ENCODE measurements around the gene CMTM8.

The CMTM8 gene

DNA sequence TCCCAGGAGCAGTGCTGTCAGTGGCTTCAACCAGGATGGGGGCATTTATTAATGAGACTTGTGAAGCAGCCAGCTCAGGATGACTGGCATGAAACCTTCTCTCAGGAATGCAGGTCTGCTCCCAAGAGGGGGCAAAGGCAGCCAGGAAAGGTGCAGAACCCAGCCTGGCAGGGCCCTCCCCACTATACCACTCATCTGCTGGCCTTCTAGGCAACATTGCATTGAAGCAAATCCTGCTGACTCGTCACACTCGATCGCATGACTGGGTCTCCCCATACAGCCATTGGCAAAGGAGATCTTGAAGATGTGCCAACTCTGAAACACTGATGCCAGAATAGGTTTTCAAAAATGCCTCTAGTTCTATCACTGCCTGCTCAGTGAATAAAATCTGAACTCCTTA lies 87.4 kb downstream of the CMTM8 start:
- 87 to 89% methylated on average over 3 of the region's 3 CpGs for WGBS, 2 experiments
- peaks cover 33% of the 10 kb centered on the region for H3K4me1 ChIP-seq (ENCODE audit: control insufficient read depth, insufficient read depth, low read length)
- no peaks in the 10 kb centered on the region for H3K27me3 ChIP-seq (ENCODE audit: control insufficient read depth, insufficient read depth, low read length, poor library complexity, severe bottlenecking)
- H3K36me3 ChIP-seq (ENCODE audit: control insufficient read depth, insufficient read depth, low read length) = no peaks in the 10 kb centered on the region
- peak overlapping the region; percentile 47 for H3K27ac ChIP-seq (ENCODE audit: insufficient read depth, low read depth, low read length, poor library complexity, severe bottlenecking)
- H3K4me3 ChIP-seq (ENCODE audit: insufficient read depth, low read depth, low read length) = no peak overlapping the region
- H3K9me3 ChIP-seq (ENCODE audit: control insufficient read depth, low read length) = no peaks in the 10 kb centered on the region

- Histone ChIP-seq H3K9me3 (ENCODE audit: control insufficient read depth, low read length) (no peaks in the 10 kb centered on the region), H3K4me1 (ENCODE audit: control insufficient read depth, insufficient read depth, low read length) (peaks cover 28% of the 10 kb centered on the region), H3K36me3 (ENCODE audit: control insufficient read depth, insufficient read depth, low read length) (no peaks in the 10 kb centered on the region), H3K27ac (ENCODE audit: insufficient read depth, low read depth, low read length, poor library complexity, severe bottlenecking) (no peak overlapping the region), H3K27me3 (ENCODE audit: control insufficient read depth, insufficient read depth, low read length, poor library complexity, severe bottlenecking) (no peaks in the 10 kb centered on the region), H3K4me3 (ENCODE audit: insufficient read depth, low read depth, low read length) (no peak overlapping the region)
- 92 to 95% methylated on average over 2 of the region's 2 CpGs for WGBS, 2 experiments
Observed at GRCh38 chr3:32326795-32327194, 88.3 kb downstream of the CMTM8 start.

DNA sequence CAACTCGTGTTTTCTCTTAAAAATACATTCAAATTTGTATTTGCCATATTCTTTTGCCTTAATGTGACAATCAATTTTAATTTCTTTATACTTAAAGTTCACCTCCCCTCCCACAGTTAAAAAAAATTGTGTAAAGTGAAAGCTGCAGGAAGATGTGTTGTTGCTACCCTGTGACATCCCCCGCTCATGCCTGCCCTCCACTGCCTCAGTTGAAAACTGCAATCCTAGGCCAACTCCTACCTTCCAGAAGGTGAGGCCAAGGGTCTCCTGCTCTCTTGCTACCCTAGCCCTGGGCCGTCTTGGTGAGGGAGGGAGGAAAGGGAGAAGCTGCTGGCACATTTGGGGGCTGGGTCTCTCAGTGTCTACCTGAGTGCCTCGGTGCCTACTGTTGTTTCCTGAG lies 96.2 kb downstream of the CMTM8 start:
- Histone ChIP-seq H3K4me1 (ENCODE audit: control insufficient read depth, insufficient read depth, low read length) (peaks cover 8% of the 10 kb centered on the region), H3K36me3 (ENCODE audit: control insufficient read depth, insufficient read depth, low read length) (no peaks in the 10 kb centered on the region), H3K9me3 (ENCODE audit: control insufficient read depth, low read length) (no peaks in the 10 kb centered on the region), H3K27ac (ENCODE audit: insufficient read depth, low read depth, low read length, poor library complexity, severe bottlenecking) (no peak overlapping the region), H3K27me3 (ENCODE audit: control insufficient read depth, insufficient read depth, low read length, poor library complexity, severe bottlenecking) (no peaks in the 10 kb centered on the region), H3K4me3 (ENCODE audit: insufficient read depth, low read depth, low read length) (no peak overlapping the region)
- 75 to 80% methylated on average over 4 of the region's 4 CpGs for WGBS, 2 experiments

DNA sequence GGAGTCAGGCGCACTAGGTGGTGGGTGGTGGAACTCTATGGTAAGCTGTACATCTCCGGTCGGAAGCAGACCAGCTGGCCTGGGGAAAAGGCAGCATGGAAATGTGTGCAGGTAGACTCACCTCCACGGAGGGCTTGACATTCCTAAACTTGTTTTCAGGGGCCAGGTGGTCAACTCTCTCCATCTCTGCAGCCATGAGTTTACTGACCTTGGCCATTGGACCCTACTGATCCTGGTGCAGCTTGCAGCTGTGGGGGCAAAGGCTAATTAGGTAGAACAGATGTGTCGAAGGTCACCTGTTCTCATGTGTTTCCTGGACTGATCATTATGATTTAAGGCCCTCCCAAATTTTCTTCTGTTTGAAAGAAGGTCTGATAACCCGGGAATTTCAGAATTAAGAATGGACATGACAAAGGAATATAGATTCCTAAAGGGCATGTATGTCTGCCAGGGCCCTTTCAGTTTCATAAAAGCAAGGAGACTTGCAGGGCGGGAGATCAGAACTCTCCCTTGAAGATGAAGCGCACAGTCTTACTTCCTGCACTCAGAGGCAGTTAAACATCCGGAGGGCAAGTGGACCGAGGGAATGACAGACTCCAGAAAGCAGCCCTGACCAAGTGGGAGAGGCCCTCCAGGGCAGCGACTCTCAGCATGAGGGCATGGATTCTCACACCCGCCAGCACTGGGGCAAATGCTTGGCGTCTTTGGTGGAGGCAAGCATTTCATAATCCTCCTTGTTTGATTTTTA lies 97.1 kb downstream of the CMTM8 start:
- H3K4me1 ChIP-seq (ENCODE audit: control insufficient read depth, insufficient read depth, low read length) = peaks cover 8% of the 10 kb centered on the region
- 93% methylated on average over 13 of the region's 13 CpGs for WGBS, 2 experiments
- H3K4me3 ChIP-seq (ENCODE audit: insufficient read depth, low read depth, low read length) = no peak overlapping the region
- H3K36me3 ChIP-seq (ENCODE audit: control insufficient read depth, insufficient read depth, low read length) = no peaks in the 10 kb centered on the region
- no peaks in the 10 kb centered on the region for H3K27me3 ChIP-seq (ENCODE audit: control insufficient read depth, insufficient read depth, low read length, poor library complexity, severe bottlenecking)
- H3K9me3 ChIP-seq (ENCODE audit: control insufficient read depth, low read length) = no peaks in the 10 kb centered on the region
- no peak overlapping the region for H3K27ac ChIP-seq (ENCODE audit: insufficient read depth, low read depth, low read length, poor library complexity, severe bottlenecking)

- Histone ChIP-seq H3K9me3 (ENCODE audit: control insufficient read depth, low read length) (no peaks in the 10 kb centered on the region), H3K27me3 (ENCODE audit: control insufficient read depth, insufficient read depth, low read length, poor library complexity, severe bottlenecking) (no peaks in the 10 kb centered on the region), H3K36me3 (ENCODE audit: control insufficient read depth, insufficient read depth, low read length) (no peaks in the 10 kb centered on the region), H3K4me1 (ENCODE audit: control insufficient read depth, insufficient read depth, low read length) (peaks cover 8% of the 10 kb centered on the region), H3K27ac (ENCODE audit: insufficient read depth, low read depth, low read length, poor library complexity, severe bottlenecking) (no peak overlapping the region), H3K4me3 (ENCODE audit: insufficient read depth, low read depth, low read length) (no peak overlapping the region)
- 82 to 83% methylated on average over 2 of the region's 2 CpGs for WGBS, 2 experiments
Observed at GRCh38 chr3:32336113-32336498, 97.6 kb downstream of the CMTM8 start.

- Histone ChIP-seq H3K4me1 (ENCODE audit: control insufficient read depth, insufficient read depth, low read length) (peaks cover 4% of the 10 kb centered on the region), H3K27me3 (ENCODE audit: control insufficient read depth, insufficient read depth, low read length, poor library complexity, severe bottlenecking) (no peaks in the 10 kb centered on the region), H3K27ac (ENCODE audit: insufficient read depth, low read depth, low read length, poor library complexity, severe bottlenecking) (no peak overlapping the region), H3K9me3 (ENCODE audit: control insufficient read depth, low read length) (no peaks in the 10 kb centered on the region), H3K36me3 (ENCODE audit: control insufficient read depth, insufficient read depth, low read length) (no peaks in the 10 kb centered on the region), H3K4me3 (ENCODE audit: insufficient read depth, low read depth, low read length) (no peak overlapping the region)
Observed at GRCh38 chr3:32337505-32337904, 99.0 kb downstream of the CMTM8 start.

DNA sequence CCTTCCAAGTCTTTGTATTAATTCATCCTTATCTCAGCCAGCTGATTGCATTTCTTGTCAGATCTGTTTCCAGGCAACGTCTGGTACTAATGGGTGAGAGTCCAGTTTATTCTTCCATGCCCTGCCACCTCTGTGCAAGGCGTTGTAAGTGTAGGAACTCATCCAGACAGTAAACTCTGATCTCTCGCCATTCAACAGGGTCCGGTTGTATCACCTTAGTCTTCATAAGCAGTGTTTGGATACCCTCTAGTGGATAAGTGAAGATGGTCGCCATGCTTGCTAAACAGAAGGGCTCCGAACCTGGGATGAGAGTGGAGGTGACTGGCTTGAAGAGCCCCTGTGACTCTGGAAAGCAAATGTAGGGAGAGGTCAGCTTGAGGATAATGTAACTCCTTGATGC lies 101.6 kb downstream of the CMTM8 start:
- Histone ChIP-seq H3K4me1 (ENCODE audit: control insufficient read depth, insufficient read depth, low read length) (no peaks in the 10 kb centered on the region), H3K9me3 (ENCODE audit: control insufficient read depth, low read length) (no peaks in the 10 kb centered on the region), H3K36me3 (ENCODE audit: control insufficient read depth, insufficient read depth, low read length) (no peaks in the 10 kb centered on the region), H3K4me3 (ENCODE audit: insufficient read depth, low read depth, low read length) (no peak overlapping the region), H3K27me3 (ENCODE audit: control insufficient read depth, insufficient read depth, low read length, poor library complexity, severe bottlenecking) (no peaks in the 10 kb centered on the region), H3K27ac (ENCODE audit: insufficient read depth, low read depth, low read length, poor library complexity, severe bottlenecking) (no peak overlapping the region)
- 60 to 62% methylated on average over 6 of the region's 6 CpGs for WGBS, 2 experiments

DNA sequence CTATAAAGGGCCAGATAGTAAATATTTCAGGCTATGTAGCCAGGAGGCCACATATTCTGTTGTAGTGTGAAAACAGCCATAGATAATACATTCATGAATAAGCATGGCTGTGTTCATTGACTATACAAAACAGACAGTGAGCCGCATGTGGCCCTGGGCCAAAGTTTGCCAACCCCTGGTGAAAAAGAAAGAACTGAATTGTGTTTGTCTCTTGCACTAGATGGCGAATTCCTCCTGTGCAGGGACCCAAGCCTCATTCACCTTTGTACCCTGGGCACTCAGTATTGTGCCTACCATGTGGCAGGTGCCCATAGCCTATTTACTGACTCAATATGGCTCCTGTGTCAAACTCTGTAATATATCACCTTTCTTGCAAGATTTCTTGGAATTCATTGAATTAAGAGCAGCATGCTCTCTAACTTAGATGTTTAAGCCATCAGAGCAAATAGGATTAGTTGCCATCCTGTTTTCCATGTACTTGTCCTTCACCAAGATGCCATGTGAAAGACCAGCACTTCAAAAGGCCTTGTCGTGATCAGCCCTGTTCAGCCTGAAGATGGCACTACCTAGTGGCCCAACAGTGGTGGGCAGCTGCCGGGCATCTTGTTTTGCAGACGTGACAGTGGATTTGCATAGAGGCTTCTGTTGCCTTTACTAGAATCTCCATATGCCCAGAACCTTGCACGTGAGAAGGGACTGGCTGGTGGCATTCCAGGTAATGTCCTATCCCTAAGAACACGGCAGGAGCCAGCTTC lies 102.3 kb downstream of the CMTM8 start:
- H3K4me1 ChIP-seq (ENCODE audit: control insufficient read depth, insufficient read depth, low read length) = no peaks in the 10 kb centered on the region
- H3K9me3 ChIP-seq (ENCODE audit: control insufficient read depth, low read length) = no peaks in the 10 kb centered on the region
- no peaks in the 10 kb centered on the region for H3K36me3 ChIP-seq (ENCODE audit: control insufficient read depth, insufficient read depth, low read length)
- no peak overlapping the region for H3K27ac ChIP-seq (ENCODE audit: insufficient read depth, low read depth, low read length, poor library complexity, severe bottlenecking)
- WGBS, 2 experiments = 86 to 88% methylated on average over 7 of the region's 7 CpGs
- H3K27me3 ChIP-seq (ENCODE audit: control insufficient read depth, insufficient read depth, low read length, poor library complexity, severe bottlenecking) = no peaks in the 10 kb centered on the region
- no peak overlapping the region for H3K4me3 ChIP-seq (ENCODE audit: insufficient read depth, low read depth, low read length)

DNA sequence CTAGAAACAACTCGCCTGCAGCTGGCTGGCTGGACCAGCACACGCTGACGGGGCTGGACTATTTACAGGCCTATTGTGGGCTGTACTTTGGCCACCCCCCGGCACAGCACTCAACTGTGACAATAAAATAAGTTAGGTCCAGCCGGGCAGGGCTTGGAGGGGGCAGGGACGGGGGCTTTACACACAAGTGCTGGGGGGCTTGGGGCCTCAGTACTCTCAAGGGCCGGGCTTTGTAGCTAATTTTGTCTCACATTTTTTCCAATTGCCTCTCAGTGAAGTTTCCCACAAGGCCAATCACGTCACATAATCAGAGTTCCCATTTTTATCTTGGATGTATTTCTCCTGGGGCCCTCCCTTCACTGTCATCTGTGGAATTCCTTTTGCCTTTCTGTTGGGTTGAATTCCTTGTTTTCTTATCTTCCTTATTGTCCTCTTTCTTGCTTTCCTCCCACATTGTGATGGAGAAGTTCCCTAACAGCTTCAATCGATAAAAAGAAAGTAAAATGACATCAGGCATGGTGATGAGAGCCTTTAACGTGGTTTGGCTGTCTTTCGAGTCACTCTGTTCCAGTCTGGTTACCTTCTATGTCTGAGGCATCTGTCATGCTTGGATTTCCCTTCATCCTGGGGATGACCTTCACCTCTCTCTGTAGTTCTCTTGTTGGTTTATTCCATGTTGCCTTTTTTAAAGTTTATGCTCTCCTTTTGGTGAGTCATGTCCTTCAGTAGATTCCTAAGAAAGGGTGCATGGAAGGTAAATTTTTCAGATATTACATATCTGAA lies 109.1 kb downstream of the CMTM8 start:
- H3K27ac ChIP-seq (ENCODE audit: insufficient read depth, low read depth, low read length, poor library complexity, severe bottlenecking) = no peak overlapping the region
- no peak overlapping the region for H3K4me3 ChIP-seq (ENCODE audit: insufficient read depth, low read depth, low read length)
- 43 to 49% methylated on average over 11 of the region's 11 CpGs for WGBS, 2 experiments
- peaks cover 2% of the 10 kb centered on the region for H3K9me3 ChIP-seq (ENCODE audit: control insufficient read depth, low read length)
- no peaks in the 10 kb centered on the region for H3K36me3 ChIP-seq (ENCODE audit: control insufficient read depth, insufficient read depth, low read length)
- H3K27me3 ChIP-seq (ENCODE audit: control insufficient read depth, insufficient read depth, low read length, poor library complexity, severe bottlenecking) = no peaks in the 10 kb centered on the region
- peaks cover 4% of the 10 kb centered on the region for H3K4me1 ChIP-seq (ENCODE audit: control insufficient read depth, insufficient read depth, low read length)

- Histone ChIP-seq H3K27me3 (ENCODE audit: control insufficient read depth, insufficient read depth, low read length, poor library complexity, severe bottlenecking) (no peaks in the 10 kb centered on the region), H3K27ac (ENCODE audit: insufficient read depth, low read depth, low read length, poor library complexity, severe bottlenecking) (no peak overlapping the region), H3K36me3 (ENCODE audit: control insufficient read depth, insufficient read depth, low read length) (no peaks in the 10 kb centered on the region), H3K9me3 (ENCODE audit: control insufficient read depth, low read length) (peaks cover 2% of the 10 kb centered on the region), H3K4me1 (ENCODE audit: control insufficient read depth, insufficient read depth, low read length) (peaks cover 4% of the 10 kb centered on the region), H3K4me3 (ENCODE audit: insufficient read depth, low read depth, low read length) (no peak overlapping the region)
- 78% methylated on average over 2 of the region's 2 CpGs for WGBS, 2 experiments
Observed at GRCh38 chr3:32349184-32349583, 110.7 kb downstream of the CMTM8 start.

All from ectodermal cell (in vitro differentiated cells).